Liver (tissue), 3 donors: ENCODE results near the gene C2CD2.

Source experiments
- EGR1 ChIP-seq, 2 donors: IDR thresholded peaks; 2 replicates each; pipeline ENCODE4 v1.6.1; 2016 to 2018; ENCODE audit warnings: antibody characterized with exemption in 2 of 2, low read depth in 2 of 2
- GABPA ChIP-seq, 2 donors: IDR thresholded peaks in 1 of 2; conservative IDR thresholded peaks in 1 of 2; 2 replicates each; pipeline ENCODE4 v1.6.1; 2016; ENCODE audit warnings: antibody characterized with exemption in 2 of 2, mild to moderate bottlenecking in 1 of 2, moderate library complexity in 1 of 2
- JUND ChIP-seq, 2 donors: IDR thresholded peaks; 2 replicates each; pipeline ENCODE4 v1.6.1; 2016; ENCODE audit warnings: antibody characterized with exemption in 2 of 2
- RAD21 ChIP-seq, 2 donors: IDR thresholded peaks; 2 replicates each; pipeline ENCODE4 v1.6.1; 2016; ENCODE audit warnings: antibody characterized with exemption in 2 of 2, mild to moderate bottlenecking in 2 of 2
- TAF1 ChIP-seq: conservative IDR thresholded peaks from 2 replicates; pipeline ENCODE4 v1.6.1; 2016; ENCODE audit warnings: antibody characterized with exemption, mild to moderate bottlenecking
- YY1 ChIP-seq: IDR thresholded peaks from 2 replicates; pipeline ENCODE4 v1.6.1; 2016; ENCODE audit warnings: antibody characterized with exemption, mild to moderate bottlenecking
- TF ChIP-seq, protein P1 (sequence below): IDR thresholded peaks from 2 replicates; pipeline ENCODE4 v1.6.1; 2016; ENCODE audit warnings: antibody characterized with exemption, mild to moderate bottlenecking
- TF ChIP-seq, protein P2 (sequence below): fragments of 150-350 bp; IDR thresholded peaks from 2 replicates; pipeline ENCODE4 v1.5.1; 2017; ENCODE audit warnings: improper control_type of control experiment, low read depth, low read length; ENCODE audit not compliant: missing input control
- TF ChIP-seq, protein P3 (sequence below): IDR thresholded peaks from 2 replicates; pipeline ENCODE4 v1.6.1; 2016; ENCODE audit warnings: antibody characterized with exemption
- TF ChIP-seq, protein P4 (sequence below): IDR thresholded peaks from 2 replicates; pipeline ENCODE4 v1.6.1; 2016; ENCODE audit warnings: antibody characterized with exemption
- donor health status: healthy.
- donor health status: healthy.

DNA sequence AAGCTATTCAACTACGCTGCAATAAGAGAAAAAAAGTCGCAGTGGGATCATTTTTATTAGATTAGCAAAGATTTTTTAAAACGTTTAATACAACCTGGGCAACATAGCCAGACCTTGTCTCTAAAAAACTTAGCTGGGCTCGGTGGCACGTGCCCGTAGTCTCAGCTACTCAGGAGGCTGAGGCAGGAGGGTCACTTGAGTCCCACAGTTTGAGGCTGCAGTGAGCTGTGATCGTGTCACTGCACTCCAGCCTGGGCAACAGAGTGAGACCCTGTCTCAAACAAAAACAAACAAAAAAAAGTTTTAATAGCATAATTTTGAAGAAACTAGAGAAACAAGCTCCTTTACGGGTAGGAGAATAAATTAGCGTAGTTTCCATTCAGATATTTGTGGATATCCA lies 73.7 kb downstream of the C2CD2 start:
- TF ChIP-seq, protein P1, sequence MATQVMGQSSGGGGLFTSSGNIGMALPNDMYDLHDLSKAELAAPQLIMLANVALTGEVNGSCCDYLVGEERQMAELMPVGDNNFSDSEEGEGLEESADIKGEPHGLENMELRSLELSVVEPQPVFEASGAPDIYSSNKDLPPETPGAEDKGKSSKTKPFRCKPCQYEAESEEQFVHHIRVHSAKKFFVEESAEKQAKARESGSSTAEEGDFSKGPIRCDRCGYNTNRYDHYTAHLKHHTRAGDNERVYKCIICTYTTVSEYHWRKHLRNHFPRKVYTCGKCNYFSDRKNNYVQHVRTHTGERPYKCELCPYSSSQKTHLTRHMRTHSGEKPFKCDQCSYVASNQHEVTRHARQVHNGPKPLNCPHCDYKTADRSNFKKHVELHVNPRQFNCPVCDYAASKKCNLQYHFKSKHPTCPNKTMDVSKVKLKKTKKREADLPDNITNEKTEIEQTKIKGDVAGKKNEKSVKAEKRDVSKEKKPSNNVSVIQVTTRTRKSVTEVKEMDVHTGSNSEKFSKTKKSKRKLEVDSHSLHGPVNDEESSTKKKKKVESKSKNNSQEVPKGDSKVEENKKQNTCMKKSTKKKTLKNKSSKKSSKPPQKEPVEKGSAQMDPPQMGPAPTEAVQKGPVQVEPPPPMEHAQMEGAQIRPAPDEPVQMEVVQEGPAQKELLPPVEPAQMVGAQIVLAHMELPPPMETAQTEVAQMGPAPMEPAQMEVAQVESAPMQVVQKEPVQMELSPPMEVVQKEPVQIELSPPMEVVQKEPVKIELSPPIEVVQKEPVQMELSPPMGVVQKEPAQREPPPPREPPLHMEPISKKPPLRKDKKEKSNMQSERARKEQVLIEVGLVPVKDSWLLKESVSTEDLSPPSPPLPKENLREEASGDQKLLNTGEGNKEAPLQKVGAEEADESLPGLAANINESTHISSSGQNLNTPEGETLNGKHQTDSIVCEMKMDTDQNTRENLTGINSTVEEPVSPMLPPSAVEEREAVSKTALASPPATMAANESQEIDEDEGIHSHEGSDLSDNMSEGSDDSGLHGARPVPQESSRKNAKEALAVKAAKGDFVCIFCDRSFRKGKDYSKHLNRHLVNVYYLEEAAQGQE, result no peak
- TF ChIP-seq, protein P2, sequence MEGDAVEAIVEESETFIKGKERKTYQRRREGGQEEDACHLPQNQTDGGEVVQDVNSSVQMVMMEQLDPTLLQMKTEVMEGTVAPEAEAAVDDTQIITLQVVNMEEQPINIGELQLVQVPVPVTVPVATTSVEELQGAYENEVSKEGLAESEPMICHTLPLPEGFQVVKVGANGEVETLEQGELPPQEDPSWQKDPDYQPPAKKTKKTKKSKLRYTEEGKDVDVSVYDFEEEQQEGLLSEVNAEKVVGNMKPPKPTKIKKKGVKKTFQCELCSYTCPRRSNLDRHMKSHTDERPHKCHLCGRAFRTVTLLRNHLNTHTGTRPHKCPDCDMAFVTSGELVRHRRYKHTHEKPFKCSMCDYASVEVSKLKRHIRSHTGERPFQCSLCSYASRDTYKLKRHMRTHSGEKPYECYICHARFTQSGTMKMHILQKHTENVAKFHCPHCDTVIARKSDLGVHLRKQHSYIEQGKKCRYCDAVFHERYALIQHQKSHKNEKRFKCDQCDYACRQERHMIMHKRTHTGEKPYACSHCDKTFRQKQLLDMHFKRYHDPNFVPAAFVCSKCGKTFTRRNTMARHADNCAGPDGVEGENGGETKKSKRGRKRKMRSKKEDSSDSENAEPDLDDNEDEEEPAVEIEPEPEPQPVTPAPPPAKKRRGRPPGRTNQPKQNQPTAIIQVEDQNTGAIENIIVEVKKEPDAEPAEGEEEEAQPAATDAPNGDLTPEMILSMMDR, result no peak
- TF ChIP-seq YY1 (no peak), TAF1 (no peak), JUND (IDR thresholded peaks at IDR 0.05) (no peak), RAD21 (IDR thresholded peaks at IDR 0.05) (no peak), GABPA (IDR thresholded peaks at IDR 0.05 in 1 of 2, conservative IDR thresholded peaks at IDR 0.05 in 1 of 2) (no peak), EGR1 (IDR thresholded peaks at IDR 0.05; ENCODE audit: low read depth in 2 of 2) (no peak)
- TF ChIP-seq, protein P3, sequence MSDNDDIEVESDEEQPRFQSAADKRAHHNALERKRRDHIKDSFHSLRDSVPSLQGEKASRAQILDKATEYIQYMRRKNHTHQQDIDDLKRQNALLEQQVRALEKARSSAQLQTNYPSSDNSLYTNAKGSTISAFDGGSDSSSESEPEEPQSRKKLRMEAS, result no peak
- TF ChIP-seq, protein P4, sequence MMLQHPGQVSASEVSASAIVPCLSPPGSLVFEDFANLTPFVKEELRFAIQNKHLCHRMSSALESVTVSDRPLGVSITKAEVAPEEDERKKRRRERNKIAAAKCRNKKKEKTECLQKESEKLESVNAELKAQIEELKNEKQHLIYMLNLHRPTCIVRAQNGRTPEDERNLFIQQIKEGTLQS, result no peak
